Measurements from ENCODE around the gene COL23A1.

The COL23A1 gene

DNA sequence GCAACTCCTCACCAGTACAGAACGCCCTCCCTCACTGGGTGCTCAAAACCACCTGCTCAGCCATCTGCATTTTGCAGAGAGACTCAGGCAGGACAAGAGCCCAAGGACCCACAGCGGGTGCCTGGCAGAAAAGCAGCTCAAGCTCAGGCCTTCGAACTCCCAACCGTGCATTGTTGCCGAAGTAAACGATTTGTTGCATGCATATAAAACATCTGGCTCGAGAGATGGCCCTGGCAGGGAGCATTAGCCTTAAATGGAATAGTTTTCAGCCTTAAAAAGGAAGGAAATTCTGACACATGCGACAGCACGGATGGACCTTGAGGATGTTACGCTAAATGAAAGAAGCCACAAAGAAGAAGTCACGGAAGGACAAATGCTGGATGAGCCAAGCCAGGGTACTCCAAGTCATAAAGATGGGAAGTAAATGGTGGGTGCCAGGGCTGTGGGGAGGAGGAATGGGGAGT lies 197.2 kb downstream of the COL23A1 start:
- no peak for DNase-seq (ENCODE audit: low read depth)

- no peak for DNase-seq (ENCODE audit: low read depth)
Observed at GRCh38 chr5:178392386-178392785, 197.8 kb downstream of the COL23A1 start.

GRCh38 chr5:178391480-178391879 lies 198.7 kb downstream of the COL23A1 start:
- no peak for DNase-seq (ENCODE audit: low read depth)

GRCh38 chr5:178389796-178390195 lies 200.4 kb downstream of the COL23A1 start:
- DNase-seq (ENCODE audit: low read depth), result no peak

- DNase-seq (ENCODE audit: low read depth), result no peak
Observed at GRCh38 chr5:178389026-178389729, 201.0 kb downstream of the COL23A1 start.

GRCh38 chr5:178388386-178389025 lies 201.7 kb downstream of the COL23A1 start:
- no peak for DNase-seq (ENCODE audit: low read depth)

DNA sequence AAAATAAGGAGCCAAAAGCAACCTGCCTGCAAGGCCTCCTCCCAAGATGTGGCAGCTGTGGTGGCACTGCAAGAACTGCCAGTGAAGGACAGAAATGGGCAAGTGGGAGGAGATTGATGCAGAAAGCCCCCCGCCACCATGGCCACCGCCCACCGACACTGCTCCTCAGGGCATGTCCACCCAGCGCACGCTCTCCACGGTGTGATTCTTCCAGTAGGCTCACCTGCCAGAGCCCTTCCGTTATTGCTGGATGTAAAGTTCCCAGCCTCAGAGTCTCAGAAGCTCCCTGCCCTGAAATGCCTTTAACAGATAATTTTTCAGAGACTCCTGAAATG lies 202.4 kb downstream of the COL23A1 start:
- DNase-seq (ENCODE audit: low read depth), result no peak

- DNase-seq (ENCODE audit: low read depth), result no peak
Observed at GRCh38 chr5:178387061-178387855, 202.9 kb downstream of the COL23A1 start.

GRCh38 chr5:178386336-178386931 lies 203.8 kb downstream of the COL23A1 start:
- no peak for DNase-seq (ENCODE audit: low read depth)

GRCh38 chr5:178385496-178385890 lies 204.7 kb downstream of the COL23A1 start:
- no peak for DNase-seq (ENCODE audit: low read depth)

GRCh38 chr5:178384816-178385495 lies 205.2 kb downstream of the COL23A1 start:
- DNase-seq (ENCODE audit: low read depth), result no peak

GRCh38 chr5:178383919-178384815 lies 206.0 kb downstream of the COL23A1 start:
- no peak for DNase-seq (ENCODE audit: low read depth)

- no peak for DNase-seq (ENCODE audit: low read depth)
Observed at GRCh38 chr5:178383301-178383918, 206.8 kb downstream of the COL23A1 start.

DNA sequence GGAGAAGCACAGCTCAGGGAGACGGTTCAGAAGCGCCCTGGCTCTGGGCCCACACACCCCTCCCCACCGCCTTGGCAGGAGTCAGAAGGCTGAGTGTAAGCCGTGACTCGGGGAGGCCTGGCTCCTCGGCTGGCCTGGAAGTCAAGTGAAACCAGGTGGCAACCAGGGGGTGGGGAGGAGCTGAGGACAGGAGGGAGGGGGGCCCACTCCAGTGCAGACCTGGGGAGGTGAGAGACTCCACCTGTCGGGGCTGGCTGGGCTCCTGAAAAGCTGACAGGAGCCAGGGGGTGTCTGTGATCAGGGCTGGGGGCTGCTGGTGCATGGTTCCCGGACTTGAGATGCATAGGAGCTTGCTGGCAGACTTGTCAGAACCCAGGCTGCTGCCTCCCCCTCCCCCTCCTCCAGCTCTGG lies 207.4 kb downstream of the COL23A1 start:
- DNase-seq (ENCODE audit: low read depth), result no peak

DNA sequence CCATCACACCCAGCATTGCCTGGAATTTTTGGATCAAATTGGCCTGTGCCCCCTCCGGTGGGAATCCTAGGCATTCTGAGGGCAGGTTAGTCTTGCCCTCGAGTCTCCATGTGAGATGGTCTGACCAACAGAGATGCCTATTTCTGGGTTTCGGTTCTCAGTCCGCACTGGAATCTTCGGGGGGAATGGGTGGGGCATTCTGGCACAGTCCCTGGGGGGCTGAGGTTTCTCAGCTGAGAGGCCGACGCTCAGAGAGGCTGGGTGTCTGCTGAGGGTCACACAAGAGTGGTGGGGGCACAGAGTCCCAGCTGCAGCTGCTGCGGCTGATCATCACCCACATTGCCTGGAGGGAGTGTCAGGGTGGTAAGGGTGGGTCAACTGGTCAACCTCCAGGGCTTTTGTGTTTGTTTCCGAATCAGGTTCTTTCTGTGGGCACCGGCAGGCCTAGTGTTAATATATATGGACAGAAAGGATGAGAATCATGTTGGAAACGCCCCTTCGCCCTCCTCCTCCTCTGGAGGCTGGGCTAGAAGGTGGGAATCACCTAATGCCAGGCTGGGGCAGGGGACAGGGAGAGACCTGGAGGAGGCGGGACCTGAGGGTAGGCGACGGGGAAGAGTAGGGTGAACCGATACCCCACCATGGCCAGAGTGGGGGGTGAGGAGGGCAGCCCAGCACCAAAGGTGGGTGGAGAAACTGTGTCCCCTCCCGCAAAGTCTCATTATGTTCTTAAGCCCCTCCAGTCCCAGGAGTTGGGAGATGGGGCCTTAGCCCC lies 208.1 kb downstream of the COL23A1 start:
- DNase-seq (ENCODE audit: low read depth), result no peak

DNA sequence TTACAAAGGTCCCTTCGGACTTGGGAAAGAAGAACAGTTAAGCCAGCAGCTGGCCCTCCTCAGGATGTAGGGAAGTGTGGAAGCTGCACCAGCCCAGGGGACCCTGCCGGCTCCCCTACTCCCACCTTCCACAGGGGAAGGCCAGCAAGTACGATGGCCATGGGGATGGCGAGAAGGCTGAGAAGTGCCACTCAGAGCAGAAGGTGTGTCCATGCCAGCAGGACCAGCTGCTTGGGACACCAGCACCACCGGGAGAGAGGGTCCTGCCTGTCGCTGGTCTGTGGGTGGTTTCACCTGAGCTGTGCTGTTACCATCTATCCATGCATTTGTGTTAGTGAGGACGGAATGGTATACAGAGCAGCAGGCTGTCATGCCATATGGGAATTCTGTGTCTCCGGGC lies 209.0 kb downstream of the COL23A1 start:
- DNase-seq (ENCODE audit: low read depth), result no peak

GRCh38 chr5:178380541-178381074 lies 209.6 kb downstream of the COL23A1 start:
- DNase-seq (ENCODE audit: low read depth), result no peak

GRCh38 chr5:178380086-178380485 lies 210.1 kb downstream of the COL23A1 start:
- no peak for DNase-seq (ENCODE audit: low read depth)

Data from fibroblast of the conjunctiva (primary cell).